Pulmonary artery endothelial cell (primary cell): ENCODE results near the gene SLC13A5. TPM values are rescaled to one million over a fixed set of nuclear protein-coding genes. Genes with fewer than 3 reads are reported as not detected.
"Not testable (repeated sequence)": the region's sequence is repeated elsewhere in the genome, so short reads cannot be mapped to it uniquely, and the experiment has no call there.

ENCODE experiments used
- DNase-seq: peaks from one replicate; pipeline ENCODE4 v3.0.0-alpha.2; 2011; ENCODE audit warnings: low read depth, low spot score
- total RNA-seq: library from RNA; depleted of rRNA; stranded (reverse); fragments of >200 nt; gene quantifications from 2 replicates; pipeline ENCODE4 v1.2.3, GENCODE V29; 2014

SLC13A5 gene
- total RNA-seq, 1 donor from 2014 or later, result not detected

- DNase-seq, result no peak
Observed at GRCh38 chr17:6711081-6711674, 2.0 kb downstream of the SLC13A5 start.

GRCh38 chr17:6710317-6710716, 2.9 kb downstream of the SLC13A5 start:
- DNase-seq, result no peak

- DNase-seq, result no peak
Observed at GRCh38 chr17:6708357-6708961, 4.7 kb downstream of the SLC13A5 start.

GRCh38 chr17:6706996-6707395, 6.2 kb downstream of the SLC13A5 start:
- DNase-seq, result no peak

GRCh38 chr17:6706499-6706898, 6.7 kb downstream of the SLC13A5 start:
- no peak for DNase-seq

- DNase-seq, result no peak
Observed at GRCh38 chr17:6704470-6705052, 8.6 kb downstream of the SLC13A5 start.

- no peak for DNase-seq
Observed at GRCh38 chr17:6703751-6704150, 9.4 kb downstream of the SLC13A5 start.

GRCh38 chr17:6702567-6703215, 10.5 kb downstream of the SLC13A5 start:
- no peak for DNase-seq

- no peak for DNase-seq
Observed at GRCh38 chr17:6701719-6702118, 11.4 kb downstream of the SLC13A5 start.

- no peak for DNase-seq
Observed at GRCh38 chr17:6700948-6701307, 12.2 kb downstream of the SLC13A5 start.

GRCh38 chr17:6699997-6700947, 12.9 kb downstream of the SLC13A5 start:
- no peak for DNase-seq

- no peak for DNase-seq
Observed at GRCh38 chr17:6698004-6698403, 15.2 kb downstream of the SLC13A5 start.

- no peak for DNase-seq
Observed at GRCh38 chr17:6696906-6697305, 16.3 kb downstream of the SLC13A5 start.

- DNase-seq, result no peak
Observed at GRCh38 chr17:6695565-6695964, 17.6 kb downstream of the SLC13A5 start.

- DNase-seq, result no peak
Observed at GRCh38 chr17:6695051-6695450, 18.1 kb downstream of the SLC13A5 start.

- DNase-seq, result not testable (repeated sequence)
Observed at GRCh38 chr17:6691958-6692357, 21.2 kb downstream of the SLC13A5 start.

- DNase-seq, result no peak
Observed at GRCh38 chr17:6691546-6691945, 21.6 kb downstream of the SLC13A5 start.

- DNase-seq, result no peak
Observed at GRCh38 chr17:6690641-6691040, 22.5 kb downstream of the SLC13A5 start.

GRCh38 chr17:6688944-6689343, 24.2 kb downstream of the SLC13A5 start:
- no peak for DNase-seq

GRCh38 chr17:6686026-6686425, 27.1 kb downstream of the SLC13A5 start:
- DNase-seq, result no peak
